Astrocyte (in vitro differentiated cells and primary cell): Measurements from ENCODE around the gene DOCK2. TPM values are rescaled to one million over a fixed set of nuclear protein-coding genes. Genes with fewer than 3 reads are reported as not detected.

Experiments used
- DNase-seq: peaks from one replicate; pipeline ENCODE4 v3.0.0-alpha.2; 2010; ENCODE audit warnings: low read depth
- FAIRE-seq: peaks from 2 replicates; lab custom pipeline; 2011; peaks lifted over from hg19 to GRCh38; lab: Jason Lieb, UNC
- H2AFZ ChIP-seq: 2 replicates; pipeline ENCODE4 v1.6.0; 2012; ENCODE audit warnings: low read depth, low read length, inconsistent platforms
- H3K27ac ChIP-seq: 2 replicates; pipeline ENCODE4 v1.5.1; 2011; ENCODE audit warnings: low read depth, low read length, inconsistent platforms
- H3K27me3 ChIP-seq: 2 replicates; pipeline ENCODE4 v1.6.0; 2011; ENCODE audit warnings: low read length, inconsistent platforms; ENCODE audit not compliant: insufficient read depth
- H3K36me3 ChIP-seq: 2 replicates; pipeline ENCODE4 v1.5.1; 2011; ENCODE audit warnings: low read length, inconsistent platforms; ENCODE audit not compliant: insufficient read depth
- H3K4me1 ChIP-seq: 2 replicates; pipeline ENCODE4 v1.5.1; 2011; ENCODE audit warnings: low read length, inconsistent platforms; ENCODE audit not compliant: insufficient read depth
- H3K4me2 ChIP-seq: 2 replicates; pipeline ENCODE4 v1.6.0; 2012; ENCODE audit warnings: low read length, inconsistent platforms
- H3K4me3 ChIP-seq: 2 replicates; pipeline ENCODE4 v1.5.1; 2011; ENCODE audit warnings: low read depth, mild to moderate bottlenecking, low read length, inconsistent platforms; ENCODE audit not compliant: insufficient read depth
- H3K79me2 ChIP-seq: 2 replicates; pipeline ENCODE4 v1.6.0; 2012; ENCODE audit warnings: mild to moderate bottlenecking, low read length, inconsistent platforms; ENCODE audit not compliant: insufficient read depth
- H3K9ac ChIP-seq: 2 replicates; pipeline ENCODE4 v1.6.0; 2012; ENCODE audit warnings: mild to moderate bottlenecking, low read length, inconsistent platforms
- H3K9me3 ChIP-seq: 2 replicates; pipeline ENCODE4 v1.5.1; 2012; ENCODE audit warnings: low read depth, mild to moderate bottlenecking, low read length, inconsistent platforms; ENCODE audit not compliant: insufficient read depth
- H4K20me1 ChIP-seq: 2 replicates; pipeline ENCODE4 v1.6.0; 2012; ENCODE audit warnings: low read length, inconsistent platforms; ENCODE audit not compliant: insufficient read depth
- H3K27ac Mint-ChIP-seq: one replicate; pipeline ENCODE4 v1.8.0; 2021; ENCODE audit warnings: mild to moderate bottlenecking, mixed read lengths; ENCODE audit not compliant: unreplicated experiment
- H3K27me3 Mint-ChIP-seq: one replicate; pipeline ENCODE4 v1.8.0; 2021; ENCODE audit warnings: low read depth, mixed read lengths; ENCODE audit not compliant: unreplicated experiment
- H3K36me3 Mint-ChIP-seq: one replicate; pipeline ENCODE4 v1.8.0; 2021; ENCODE audit warnings: low read depth, mixed read lengths; ENCODE audit not compliant: unreplicated experiment
- H3K4me1 Mint-ChIP-seq: one replicate; pipeline ENCODE4 v1.8.0; 2021; ENCODE audit warnings: low read depth, mixed read lengths; ENCODE audit not compliant: unreplicated experiment
- H3K4me3 Mint-ChIP-seq: one replicate; pipeline ENCODE4 v1.8.0; 2021; ENCODE audit warnings: mild to moderate bottlenecking, moderate library complexity, mixed read lengths; ENCODE audit not compliant: unreplicated experiment
- H3K9me3 Mint-ChIP-seq: one replicate; pipeline ENCODE4 v1.8.0; 2021; ENCODE audit warnings: mild to moderate bottlenecking, mixed read lengths; ENCODE audit not compliant: unreplicated experiment
- EZH2 ChIP-seq: IDR thresholded peaks from 2 replicates; pipeline ENCODE4 v1.6.1; 2012; ENCODE audit warnings: mild to moderate bottlenecking, low read length, inconsistent platforms; ENCODE audit not compliant: insufficient read depth
- total RNA-seq: library from RNA; stranded (reverse); gene quantifications from 2 replicates; pipeline ENCODE4 v1.2.1, GENCODE V29; 2021
- TF ChIP-seq, protein P1 (sequence below): IDR thresholded peaks from 2 replicates; pipeline ENCODE4 v1.5.1; 2011; ENCODE audit warnings: low read depth, mild to moderate bottlenecking, inconsistent platforms, low read length, moderate library complexity; ENCODE audit not compliant: insufficient read depth

DOCK2 gene
- total RNA-seq, 1 donor from 2014 or later = 0.66 TPM

DNA sequence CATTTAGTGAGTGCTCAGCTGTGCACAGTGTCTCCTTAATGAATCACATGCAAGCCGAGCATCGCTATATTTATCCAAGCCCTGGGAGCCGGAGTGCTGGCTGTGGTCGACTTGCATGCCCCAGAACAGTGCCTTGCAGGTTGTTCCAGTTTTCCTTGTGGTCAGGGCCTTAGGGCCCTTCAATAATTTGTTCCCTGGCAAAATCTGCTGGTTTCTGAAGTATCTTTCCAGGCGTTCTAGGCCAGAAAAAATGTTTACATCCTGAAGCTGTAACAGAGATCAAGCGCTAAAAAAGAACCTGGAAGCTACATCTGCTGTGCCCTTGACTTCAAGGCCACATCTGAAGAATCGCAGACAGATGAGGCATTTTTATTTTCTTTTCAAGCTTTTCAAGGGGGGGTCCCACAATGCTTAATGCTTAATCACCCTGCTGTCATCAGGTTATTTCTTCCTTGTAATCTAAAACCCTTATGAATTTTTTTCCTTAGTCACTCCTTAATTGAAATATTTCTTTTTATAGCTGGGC lies 105.8 kb downstream of the DOCK2 start:
- no peak overlapping the region for H3K27ac Mint-ChIP-seq
- no peak overlapping the region for H3K4me3 Mint-ChIP-seq
- Histone ChIP-seq H3K27ac (peak overlapping the region; percentile 75), H3K79me2 (no peaks in the 10 kb centered on the region), H3K27me3 (no peaks in the 10 kb centered on the region), H3K9me3 (no peaks in the 10 kb centered on the region), H2AFZ (no peak overlapping the region), H3K4me2 (peak overlapping the region; percentile 69), H3K4me3 (no peak overlapping the region), H3K9ac (peak overlapping the region; percentile 53), H3K4me1 (peaks cover 32% of the 10 kb centered on the region), H4K20me1 (no peaks in the 10 kb centered on the region), H3K36me3 (no peaks in the 10 kb centered on the region)
- peak; percentile 32 for FAIRE-seq
- H3K27me3 Mint-ChIP-seq = peaks cover 5% of the 10 kb centered on the region
- no peak for TF ChIP-seq EZH2
- TF ChIP-seq, protein P1, sequence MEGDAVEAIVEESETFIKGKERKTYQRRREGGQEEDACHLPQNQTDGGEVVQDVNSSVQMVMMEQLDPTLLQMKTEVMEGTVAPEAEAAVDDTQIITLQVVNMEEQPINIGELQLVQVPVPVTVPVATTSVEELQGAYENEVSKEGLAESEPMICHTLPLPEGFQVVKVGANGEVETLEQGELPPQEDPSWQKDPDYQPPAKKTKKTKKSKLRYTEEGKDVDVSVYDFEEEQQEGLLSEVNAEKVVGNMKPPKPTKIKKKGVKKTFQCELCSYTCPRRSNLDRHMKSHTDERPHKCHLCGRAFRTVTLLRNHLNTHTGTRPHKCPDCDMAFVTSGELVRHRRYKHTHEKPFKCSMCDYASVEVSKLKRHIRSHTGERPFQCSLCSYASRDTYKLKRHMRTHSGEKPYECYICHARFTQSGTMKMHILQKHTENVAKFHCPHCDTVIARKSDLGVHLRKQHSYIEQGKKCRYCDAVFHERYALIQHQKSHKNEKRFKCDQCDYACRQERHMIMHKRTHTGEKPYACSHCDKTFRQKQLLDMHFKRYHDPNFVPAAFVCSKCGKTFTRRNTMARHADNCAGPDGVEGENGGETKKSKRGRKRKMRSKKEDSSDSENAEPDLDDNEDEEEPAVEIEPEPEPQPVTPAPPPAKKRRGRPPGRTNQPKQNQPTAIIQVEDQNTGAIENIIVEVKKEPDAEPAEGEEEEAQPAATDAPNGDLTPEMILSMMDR = no peak
- H3K4me1 Mint-ChIP-seq = peaks cover 18% of the 10 kb centered on the region
- H3K9me3 Mint-ChIP-seq = peaks cover 1% of the 10 kb centered on the region
- peak; percentile 97 for DNase-seq
- H3K36me3 Mint-ChIP-seq = no peaks in the 10 kb centered on the region

DNA sequence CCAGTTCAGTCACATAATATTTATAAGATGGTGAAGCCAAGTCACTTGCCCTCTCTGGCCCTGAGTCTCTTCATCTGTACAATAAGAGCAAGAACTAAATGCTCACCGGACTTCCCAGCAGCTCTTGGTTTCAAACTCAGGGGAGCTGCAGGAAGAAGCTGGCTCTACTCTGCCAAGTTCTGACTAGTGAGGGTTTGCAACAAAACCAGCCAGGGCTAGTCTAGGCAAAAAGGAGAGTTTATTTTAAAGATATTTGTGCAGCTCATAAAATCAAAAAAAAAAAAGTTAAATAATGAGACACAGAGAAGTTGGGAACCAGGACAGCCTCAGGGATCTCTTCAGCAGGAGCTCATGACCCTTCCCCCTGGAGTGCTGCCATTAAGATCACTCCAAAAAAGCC lies 107.3 kb downstream of the DOCK2 start:
- Mint-ChIP-seq H3K27ac (no peak overlapping the region), H3K4me1 (peaks cover 18% of the 10 kb centered on the region), H3K9me3 (peaks cover 3% of the 10 kb centered on the region), H3K4me3 (no peak overlapping the region), H3K27me3 (peaks cover 2% of the 10 kb centered on the region), H3K36me3 (no peaks in the 10 kb centered on the region)
- no peaks in the 10 kb centered on the region for H3K79me2 ChIP-seq
- no peaks in the 10 kb centered on the region for H3K9me3 ChIP-seq
- no peak overlapping the region for H2AFZ ChIP-seq
- DNase-seq (no peak), FAIRE-seq (no peak)
- no peaks in the 10 kb centered on the region for H3K36me3 ChIP-seq
- H3K4me2 ChIP-seq = no peak overlapping the region
- H3K4me1 ChIP-seq = peaks cover 32% of the 10 kb centered on the region
- TF ChIP-seq, protein P1 = no peak
- TF ChIP-seq EZH2 = no peak
- H3K27me3 ChIP-seq = no peaks in the 10 kb centered on the region
- H3K27ac ChIP-seq = no peak overlapping the region
- H4K20me1 ChIP-seq = no peaks in the 10 kb centered on the region
- H3K4me3 ChIP-seq = no peak overlapping the region
- H3K9ac ChIP-seq = no peak overlapping the region

DNA sequence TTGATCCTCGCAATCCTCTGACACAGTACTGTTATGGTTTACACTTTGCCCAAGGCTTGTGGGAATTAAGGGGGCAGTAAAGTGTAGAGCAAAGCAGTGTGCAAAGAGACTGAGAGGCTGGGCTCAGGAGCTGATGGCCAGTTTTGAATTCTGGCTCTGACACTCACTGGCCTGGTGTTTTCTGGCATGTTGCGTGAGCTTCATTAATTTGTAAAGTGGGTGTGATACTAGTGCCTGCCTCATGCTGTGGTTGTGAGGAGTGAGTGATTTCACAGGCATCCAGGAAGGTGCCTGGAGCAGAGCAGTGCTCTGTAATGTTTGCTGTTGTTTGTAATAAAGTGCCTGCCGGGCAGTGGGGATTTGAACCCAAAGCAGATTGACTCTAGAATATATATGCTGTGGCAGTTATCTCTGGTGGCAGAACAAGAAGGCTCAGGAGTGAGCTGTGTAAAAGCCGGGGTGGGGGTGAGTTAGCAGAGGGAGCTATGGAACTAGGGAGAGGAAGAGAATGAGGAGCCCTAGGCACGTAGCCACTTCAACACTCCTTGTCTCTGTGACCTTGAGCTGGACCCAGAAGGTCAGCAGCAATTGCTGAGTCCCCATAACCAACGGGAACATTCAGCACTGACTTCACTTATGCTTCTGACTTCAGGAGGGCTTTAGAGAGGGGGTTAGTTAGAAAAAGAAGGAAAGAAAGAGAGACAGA lies 108.5 kb downstream of the DOCK2 start:
- DNase-seq = peak; percentile 92

More for the DNA sequence above, 108.5 kb downstream of the DOCK2 start:
- Mint-ChIP-seq H3K36me3 (no peaks in the 10 kb centered on the region), H3K27me3 (peaks cover 7% of the 10 kb centered on the region), H3K27ac (peak overlapping the region; percentile 64), H3K4me3 (no peak overlapping the region), H3K9me3 (peaks cover 8% of the 10 kb centered on the region), H3K4me1 (peaks cover 18% of the 10 kb centered on the region)
- Histone ChIP-seq H3K4me1 (peaks cover 32% of the 10 kb centered on the region), H3K4me2 (peak overlapping the region; percentile 65), H3K36me3 (no peaks in the 10 kb centered on the region), H3K9ac (peak overlapping the region; percentile 53), H2AFZ (peak overlapping the region; percentile 42), H3K4me3 (no peak overlapping the region), H4K20me1 (no peaks in the 10 kb centered on the region), H3K27ac (peak overlapping the region; percentile 59), H3K27me3 (no peaks in the 10 kb centered on the region), H3K79me2 (no peaks in the 10 kb centered on the region), H3K9me3 (no peaks in the 10 kb centered on the region)
- TF ChIP-seq, protein P1 = no peak
- no peak for TF ChIP-seq EZH2
- peak; percentile 82 for FAIRE-seq
